RCC 7860 (cell line): ENCODE data around the gene TAF1C.

Experiments
- DNase-seq: peaks from one replicate; pipeline ENCODE4 v3.0.0-alpha.2; 2015; ENCODE audit warnings: low spot score
- FAIRE-seq: peaks from 2 replicates; lab custom pipeline; 2012; peaks lifted over from hg19 to GRCh38; lab: Jason Lieb, UNC

TAF1C gene

DNA sequence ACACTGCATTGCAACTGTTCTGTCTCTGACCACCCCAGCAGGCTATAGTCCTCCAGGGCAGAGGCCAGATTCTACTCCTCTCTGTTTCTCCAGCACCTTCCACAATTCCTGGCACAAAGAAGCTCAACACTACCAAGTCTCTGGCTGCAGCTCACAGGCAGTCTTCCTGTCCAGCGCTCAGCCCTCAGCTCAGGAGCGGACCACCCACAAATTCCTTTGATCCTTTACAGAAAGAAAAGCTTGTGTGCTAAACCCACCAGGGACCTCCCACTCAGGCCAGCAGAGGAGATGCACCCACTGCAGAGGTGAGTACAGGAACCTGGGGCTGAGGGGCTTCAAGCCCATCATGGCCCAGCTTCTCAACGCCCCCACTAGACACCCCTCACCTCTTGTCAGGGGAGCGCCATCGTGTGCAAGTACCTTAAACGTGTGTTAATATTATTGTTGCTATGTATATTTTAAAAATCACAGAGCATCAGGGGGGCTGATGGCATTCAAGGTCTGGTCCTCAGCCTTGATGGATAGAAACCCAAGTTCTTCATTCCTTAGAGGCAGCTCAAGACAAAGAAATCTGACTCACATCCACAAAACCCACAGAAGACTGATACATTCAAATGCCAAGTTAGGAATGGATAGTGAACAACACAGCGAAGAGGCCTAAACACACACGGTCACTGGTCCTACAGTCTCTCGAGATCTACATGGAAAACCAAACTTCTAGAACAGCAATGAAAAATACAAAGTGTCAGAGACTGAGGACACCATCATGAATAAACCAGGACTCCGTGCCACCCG, 50.3 kb downstream of the TAF1C start:
- FAIRE-seq (no peak), DNase-seq (no peak)

DNA sequence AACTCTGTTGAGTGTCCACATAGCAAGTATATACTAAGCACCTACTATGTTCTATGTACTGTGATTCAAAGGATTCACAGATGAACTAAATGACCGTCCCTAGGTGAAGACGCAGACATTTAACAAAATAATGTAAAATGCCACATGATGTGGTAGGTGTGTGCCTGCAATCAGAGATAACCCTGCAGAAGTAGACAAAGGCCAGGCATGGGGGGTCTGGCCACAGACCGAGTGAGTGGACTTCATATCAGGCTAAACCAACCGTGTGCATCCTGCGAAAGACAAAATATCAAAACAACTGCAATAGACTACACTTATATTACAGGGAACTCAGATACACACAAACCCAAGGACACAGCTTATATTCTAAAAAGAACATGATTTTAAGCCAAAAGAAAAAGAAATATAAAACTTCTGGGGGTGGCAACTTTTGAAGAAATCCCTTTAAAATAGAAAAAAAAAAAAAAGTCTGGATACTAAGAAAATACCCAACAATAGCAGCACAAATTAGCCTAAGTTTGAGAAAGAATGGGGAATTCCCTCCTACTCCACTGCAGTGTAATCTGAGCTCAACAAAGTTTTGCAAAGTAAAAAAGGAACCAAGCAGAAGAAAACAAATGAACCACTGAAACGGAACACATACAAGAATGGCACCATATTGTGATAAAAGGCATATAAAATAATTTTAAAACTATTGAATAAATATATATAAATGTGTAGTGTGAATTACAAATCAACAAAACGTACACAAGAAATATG, 54.2 kb downstream of the TAF1C start:
- DNase-seq (no peak), FAIRE-seq (no peak)

DNA sequence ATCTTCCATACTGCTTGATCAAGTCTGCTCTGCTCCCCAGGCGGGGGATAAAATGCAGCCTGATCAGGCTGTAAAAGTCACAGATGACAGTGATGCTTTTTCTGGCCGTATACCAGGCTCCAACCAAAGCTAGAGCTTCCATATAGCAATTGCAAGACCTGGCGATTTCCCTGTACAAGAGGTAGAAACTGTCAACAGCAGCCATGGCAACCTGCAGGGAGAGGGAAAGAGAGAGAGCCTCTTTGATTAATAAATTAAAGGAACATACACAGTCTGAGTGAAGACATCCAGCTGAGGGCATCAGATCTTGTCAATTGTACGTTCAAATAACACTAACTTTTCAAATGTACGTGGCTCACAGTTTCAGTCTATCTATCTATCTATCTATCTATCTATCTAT, 55.7 kb downstream of the TAF1C start:
- no peak for FAIRE-seq

More for the DNA sequence above, 55.7 kb downstream of the TAF1C start:
- no peak for DNase-seq
